Lower leg skin (tissue), 3 donors: ENCODE data around the gene RRN3.
"Not testable (repeated sequence)": the region's sequence is repeated elsewhere in the genome, so short reads cannot be mapped to it uniquely, and the experiment has no call there.

Experiments
- POLR2A ChIP-seq, 2 donors: fragments of 450-650 bp; IDR thresholded peaks; one replicate each; pipeline ENCODE4 v1.6.1; 2016 to 2017; ENCODE audit warnings: antibody characterized with exemption in 2 of 2, mild to moderate bottlenecking in 1 of 2, moderate library complexity in 1 of 2
- TF ChIP-seq, protein P1 (sequence below), 3 donors: fragments of 450-650 bp; IDR thresholded peaks; one replicate each; pipeline ENCODE4 v1.5.1; 2016; ENCODE audit warnings: antibody characterized with exemption in 3 of 3, mild to moderate bottlenecking in 3 of 3, moderate library complexity in 2 of 3

DNA sequence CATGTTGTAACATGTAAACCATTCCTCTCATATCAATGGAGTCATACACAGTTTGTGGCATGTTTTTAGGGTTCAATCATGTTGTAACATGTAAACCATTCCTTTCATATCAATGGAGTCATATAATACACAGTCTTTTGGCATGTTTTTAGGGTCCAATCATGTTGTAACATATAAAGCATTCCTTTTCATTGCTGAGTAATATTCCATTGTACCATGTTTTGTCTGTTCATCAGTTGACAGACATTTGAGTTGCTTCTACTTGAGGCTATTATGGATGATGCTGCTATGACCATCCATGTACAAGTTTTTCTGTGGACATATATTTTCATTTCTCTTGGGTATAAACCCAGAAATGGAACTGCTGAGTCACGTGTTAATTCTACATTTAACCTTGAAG, 13.2 kb downstream of the RRN3 start:
- TF ChIP-seq, protein P1, sequence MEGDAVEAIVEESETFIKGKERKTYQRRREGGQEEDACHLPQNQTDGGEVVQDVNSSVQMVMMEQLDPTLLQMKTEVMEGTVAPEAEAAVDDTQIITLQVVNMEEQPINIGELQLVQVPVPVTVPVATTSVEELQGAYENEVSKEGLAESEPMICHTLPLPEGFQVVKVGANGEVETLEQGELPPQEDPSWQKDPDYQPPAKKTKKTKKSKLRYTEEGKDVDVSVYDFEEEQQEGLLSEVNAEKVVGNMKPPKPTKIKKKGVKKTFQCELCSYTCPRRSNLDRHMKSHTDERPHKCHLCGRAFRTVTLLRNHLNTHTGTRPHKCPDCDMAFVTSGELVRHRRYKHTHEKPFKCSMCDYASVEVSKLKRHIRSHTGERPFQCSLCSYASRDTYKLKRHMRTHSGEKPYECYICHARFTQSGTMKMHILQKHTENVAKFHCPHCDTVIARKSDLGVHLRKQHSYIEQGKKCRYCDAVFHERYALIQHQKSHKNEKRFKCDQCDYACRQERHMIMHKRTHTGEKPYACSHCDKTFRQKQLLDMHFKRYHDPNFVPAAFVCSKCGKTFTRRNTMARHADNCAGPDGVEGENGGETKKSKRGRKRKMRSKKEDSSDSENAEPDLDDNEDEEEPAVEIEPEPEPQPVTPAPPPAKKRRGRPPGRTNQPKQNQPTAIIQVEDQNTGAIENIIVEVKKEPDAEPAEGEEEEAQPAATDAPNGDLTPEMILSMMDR (IDR thresholded peaks at IDR 0.05) = not testable (repeated sequence)
- not testable (repeated sequence) for TF ChIP-seq POLR2A (IDR thresholded peaks at IDR 0.05)
